ENCODE measurements around the gene MACROD2. TPM values are rescaled to one million over a fixed set of nuclear protein-coding genes. Genes with fewer than 3 reads are reported as not detected.

The MACROD2 gene
- polyA plus RNA-seq, 1 donor from 2014 or later = 23.2 TPM

GRCh38 chr20:15584507-15584906 lies 1589.2 kb downstream of the MACROD2 start:
- Histone ChIP-seq H3K4me2 (ENCODE audit: low read length) (no peak overlapping the region), H4K20me1 (ENCODE audit: insufficient read depth) (no peaks in the 10 kb centered on the region), H3K9ac (ENCODE audit: low read length) (no peak overlapping the region), H2AFZ (ENCODE audit: low read depth, low read length) (no peak overlapping the region), H3K9me3 (ENCODE audit: low read length) (no peaks in the 10 kb centered on the region), H3K79me2 (replicated peaks; ENCODE audit: insufficient read depth, low read length) (no peaks in the 10 kb centered on the region), H3K9me2 (ENCODE audit: insufficient read depth, low read length) (no peaks in the 10 kb centered on the region), H3K27me3 (ENCODE audit: insufficient read depth, low read depth, low read length) (no peaks in the 10 kb centered on the region), H3F3A (ENCODE audit: insufficient read depth, low read length, poor library complexity, severe bottlenecking) (no peaks in the 10 kb centered on the region), H3K36me3 (ENCODE audit: insufficient read depth, low read length) (no peaks in the 10 kb centered on the region), H3K27ac (ENCODE audit: low read length) (no peak overlapping the region), H3K4me3 (ENCODE audit: low read length) (no peak overlapping the region)
- TF ChIP-seq RAD21 (conservative IDR thresholded peaks at IDR 0.05) = no peak

- no peaks in the 10 kb centered on the region for H3K27me3 ChIP-seq (ENCODE audit: insufficient read depth, low read depth, low read length)
- TF ChIP-seq MXI1 (conservative IDR thresholded peaks at IDR 0.05; ENCODE audit: poor library complexity, severe bottlenecking) (no peak), REST (IDR thresholded peaks at IDR 0.05; ENCODE audit: borderline replicate concordance) (no peak), EP300 (conservative IDR thresholded peaks at IDR 0.05; ENCODE audit: poor library complexity, severe bottlenecking) (peak; percentile 46)
- H3K4me3 ChIP-seq (ENCODE audit: low read length) = peak overlapping the region; percentile 39
- H3K27ac ChIP-seq (ENCODE audit: low read length) = peak overlapping the region; percentile 26
- H3K79me2 ChIP-seq (replicated peaks; ENCODE audit: insufficient read depth, low read length) = no peaks in the 10 kb centered on the region
- H3K9me3 ChIP-seq (ENCODE audit: low read length) = no peaks in the 10 kb centered on the region
- no peaks in the 10 kb centered on the region for H3K36me3 ChIP-seq (ENCODE audit: insufficient read depth, low read length)
- no peaks in the 10 kb centered on the region for H4K20me1 ChIP-seq (ENCODE audit: insufficient read depth)
- H3F3A ChIP-seq (ENCODE audit: insufficient read depth, low read length, poor library complexity, severe bottlenecking) = no peaks in the 10 kb centered on the region
- H2AFZ ChIP-seq (ENCODE audit: low read depth, low read length) = no peak overlapping the region
- no peaks in the 10 kb centered on the region for H3K9me2 ChIP-seq (ENCODE audit: insufficient read depth, low read length)
- H3K9ac ChIP-seq (ENCODE audit: low read length) = no peak overlapping the region
- peak overlapping the region; percentile 62 for H3K4me2 ChIP-seq (ENCODE audit: low read length)
Observed at GRCh38 chr20:15593081-15593480, 1597.8 kb downstream of the MACROD2 start.

- no peaks in the 10 kb centered on the region for H3K79me2 ChIP-seq (replicated peaks; ENCODE audit: insufficient read depth, low read length)
- H4K20me1 ChIP-seq (ENCODE audit: insufficient read depth) = no peaks in the 10 kb centered on the region
Observed at GRCh38 chr20:15594158-15594695, 1598.9 kb downstream of the MACROD2 start.

More at GRCh38 chr20:15594158-15594695, 1598.9 kb downstream of the MACROD2 start:
- H3K9me2 ChIP-seq (ENCODE audit: insufficient read depth, low read length) = no peaks in the 10 kb centered on the region
- no peak for TF ChIP-seq EZH2 (IDR thresholded peaks at IDR 0.05; ENCODE audit: borderline replicate concordance, insufficient read depth, low read length, poor library complexity, severe bottlenecking)
- no peak for TF ChIP-seq RAD21 (conservative IDR thresholded peaks at IDR 0.05)
- no peak for TF ChIP-seq POLR2AphosphoS5 (IDR thresholded peaks at IDR 0.05)
- TF ChIP-seq TAF1 (IDR thresholded peaks at IDR 0.05; ENCODE audit: low read depth) = no peak
- no peak for TF ChIP-seq CTCF (IDR thresholded peaks at IDR 0.05; ENCODE audit: poor library complexity, severe bottlenecking)
- TF ChIP-seq MXI1 (conservative IDR thresholded peaks at IDR 0.05; ENCODE audit: poor library complexity, severe bottlenecking) = no peak
- no peak for TF ChIP-seq SMC3 (conservative IDR thresholded peaks at IDR 0.05; ENCODE audit: poor library complexity)
- no peak for TF ChIP-seq REST (IDR thresholded peaks at IDR 0.05; ENCODE audit: borderline replicate concordance)
- no peak for TF ChIP-seq EP300 (conservative IDR thresholded peaks at IDR 0.05; ENCODE audit: poor library complexity, severe bottlenecking)
- no peak overlapping the region for H3K4me3 ChIP-seq (ENCODE audit: low read length)
- no peak overlapping the region for H3K9ac ChIP-seq (ENCODE audit: low read length)
- H3K9me3 ChIP-seq (ENCODE audit: low read length) = no peaks in the 10 kb centered on the region
- H3F3A ChIP-seq (ENCODE audit: insufficient read depth, low read length, poor library complexity, severe bottlenecking) = no peaks in the 10 kb centered on the region
- no peak overlapping the region for H2AFZ ChIP-seq (ENCODE audit: low read depth, low read length)
- H3K4me2 ChIP-seq (ENCODE audit: low read length) = no peak overlapping the region
- no peaks in the 10 kb centered on the region for H3K27me3 ChIP-seq (ENCODE audit: insufficient read depth, low read depth, low read length)
- no peak overlapping the region for H3K27ac ChIP-seq (ENCODE audit: low read length)
- no peaks in the 10 kb centered on the region for H3K36me3 ChIP-seq (ENCODE audit: insufficient read depth, low read length)
